Heart left ventricle (tissue), 13 donors: Measurements from ENCODE around the gene CNIH3.

Source experiments
- POLR2A ChIP-seq, 2 donors: fragments of 450-650 bp; IDR thresholded peaks; one replicate each; pipeline ENCODE4 v1.6.1; 2017; ENCODE audit warnings: antibody characterized with exemption in 2 of 2, mild to moderate bottlenecking in 2 of 2, moderate library complexity in 2 of 2
- TF ChIP-seq, protein P1 (sequence below), 12 donors: fragments of 200-600 bp; sonication (generic) in 4 of 12; IDR thresholded peaks; one replicate each; pipeline versions ENCODE4 v1.5.0 to v1.8.0; 2018 to 2022; ENCODE audit warnings: antibody characterized with exemption in 12 of 12, mild to moderate bottlenecking in 5 of 12
- donor health status: ischemic (EF 13 %, LVEDD 7.1; RV severe dilation, severe dysfunction).
- donor health status: DM: no; HTN: yes; CAD: no.
- donor health status: DM: no; HTN: no; CAD: no.
- donor health status: ischemic (EF 25% LVEDD 6.9; RV normal size, moderate dysfunction).
- donor health status: ischemic (EF 25% LVEDD 5.7; RV mildly dilated, moderate dysfunction).
- donor health status: ischemic (EF 35%, LVEDD 5.7; RV mildly dilated, moderate dysfunction).
- donor health status: nonischemic (EF 11% LVEDD 7.7; RV severe dilation, severe dysfunction).
- donor health status: DM: yes; HTN: yes; CAD: no.
- donor health status: PGD.
- donor health status: ischemic (EF 29% LVEDD 5.4; RV normal size, mild dysfunction).
- donor health status: nonischemic (EF 23%, LVEDD 6.1; RV moderate dilation, normal function).

DNA sequence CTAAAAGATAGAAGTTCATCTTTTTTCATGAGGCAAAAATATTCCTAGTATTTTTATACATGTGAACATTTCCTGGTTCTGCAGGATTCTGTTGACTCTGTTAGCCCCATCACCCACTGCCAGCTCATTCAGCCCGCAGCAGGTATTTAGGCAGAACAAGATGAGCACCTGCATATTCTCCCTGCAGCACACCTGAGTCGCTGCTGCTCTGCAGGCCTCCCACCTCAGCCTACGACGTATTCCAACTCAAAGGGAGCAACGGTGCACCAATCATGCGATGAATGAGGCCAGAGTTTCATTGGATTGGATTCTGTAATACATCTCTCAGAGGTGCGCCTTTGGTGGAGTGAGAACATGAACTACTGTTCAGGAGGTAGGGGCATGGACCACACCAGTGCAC is 87.6 kb downstream of the CNIH3 start:
- TF ChIP-seq, protein P1, sequence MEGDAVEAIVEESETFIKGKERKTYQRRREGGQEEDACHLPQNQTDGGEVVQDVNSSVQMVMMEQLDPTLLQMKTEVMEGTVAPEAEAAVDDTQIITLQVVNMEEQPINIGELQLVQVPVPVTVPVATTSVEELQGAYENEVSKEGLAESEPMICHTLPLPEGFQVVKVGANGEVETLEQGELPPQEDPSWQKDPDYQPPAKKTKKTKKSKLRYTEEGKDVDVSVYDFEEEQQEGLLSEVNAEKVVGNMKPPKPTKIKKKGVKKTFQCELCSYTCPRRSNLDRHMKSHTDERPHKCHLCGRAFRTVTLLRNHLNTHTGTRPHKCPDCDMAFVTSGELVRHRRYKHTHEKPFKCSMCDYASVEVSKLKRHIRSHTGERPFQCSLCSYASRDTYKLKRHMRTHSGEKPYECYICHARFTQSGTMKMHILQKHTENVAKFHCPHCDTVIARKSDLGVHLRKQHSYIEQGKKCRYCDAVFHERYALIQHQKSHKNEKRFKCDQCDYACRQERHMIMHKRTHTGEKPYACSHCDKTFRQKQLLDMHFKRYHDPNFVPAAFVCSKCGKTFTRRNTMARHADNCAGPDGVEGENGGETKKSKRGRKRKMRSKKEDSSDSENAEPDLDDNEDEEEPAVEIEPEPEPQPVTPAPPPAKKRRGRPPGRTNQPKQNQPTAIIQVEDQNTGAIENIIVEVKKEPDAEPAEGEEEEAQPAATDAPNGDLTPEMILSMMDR (IDR thresholded peaks at IDR 0.05) = no peak
- no peak for TF ChIP-seq POLR2A (IDR thresholded peaks at IDR 0.05)
